Tibial nerve (tissue), 4 donors: ENCODE results near the gene B3GALNT2. TPM values are rescaled to one million over a fixed set of nuclear protein-coding genes. Genes with fewer than 3 reads are reported as not detected.
"Not testable (repeated sequence)": the region's sequence is repeated elsewhere in the genome, so short reads cannot be mapped to it uniquely, and the experiment has no call there.

Experiments
- DNase-seq, 2 donors: peaks; one replicate each; pipeline ENCODE4 v3.0.0-alpha.2; 2019; ENCODE audit warnings: low spot score in 2 of 2
- H3K27ac ChIP-seq, 4 donors: fragments of 200-600 bp; sonication (generic) in 3 of 4; one replicate each; pipeline ENCODE4 v1.5.1; 2017 to 2019; ENCODE audit warnings: mild to moderate bottlenecking in 1 of 4
- H3K27me3 ChIP-seq, 2 donors: fragments of 200-600 bp; sonication (generic) in 1 of 2; one replicate each; pipeline versions ENCODE4 v1.5.1 to v1.6.0; 2017 to 2019
- H3K36me3 ChIP-seq, 3 donors: fragments of 200-600 bp; sonication (generic); one replicate each; pipeline ENCODE4 v1.5.1; 2018 to 2019
- H3K4me1 ChIP-seq, 4 donors: fragments of 200-600 bp; sonication (generic) in 3 of 4; one replicate each; pipeline ENCODE4 v1.5.1; 2017 to 2019
- H3K4me3 ChIP-seq, 4 donors: fragments of 200-600 bp; sonication (generic) in 3 of 4; one replicate each; pipeline ENCODE4 v1.5.1; 2017 to 2019; ENCODE audit warnings: mild to moderate bottlenecking in 1 of 4, moderate library complexity in 1 of 4
- H3K9me3 ChIP-seq, 4 donors: fragments of 200-600 bp; sonication (generic) in 3 of 4; one replicate each; pipeline ENCODE4 v1.5.1; 2017 to 2019
- CTCF ChIP-seq, 5 experiments: fragments of 200-600 bp in 3 of 5; fragments of 450-650 bp in 2 of 5; sonication (generic) in 3 of 5; IDR thresholded peaks; one replicate each; pipeline ENCODE4 v1.5.1; 2016 to 2019; ENCODE audit warnings: antibody characterized with exemption in 5 of 5, mild to moderate bottlenecking in 3 of 5, moderate library complexity in 2 of 5
- EP300 ChIP-seq, 2 donors: sonication (generic); formaldehyde crosslinking; IDR thresholded peaks; one replicate each; pipeline ENCODE4 v1.6.1; 2017; ENCODE audit warnings: antibody characterized with exemption in 2 of 2, mild to moderate bottlenecking in 1 of 2
- POLR2A ChIP-seq, 2 donors: fragments of 450-650 bp; IDR thresholded peaks; one replicate each; pipeline ENCODE4 v1.6.1; 2017; ENCODE audit warnings: antibody characterized with exemption in 2 of 2, mild to moderate bottlenecking in 2 of 2, moderate library complexity in 2 of 2
- WGBS, 2 donors: methylation state at CpG; one replicate each; pipeline ENCODE4 v1.1.5; 2018; 5-methylcytosine and 5-hydroxymethylcytosine counted together
- total RNA-seq, 4 donors: library from RNA; depleted of rRNA; stranded (reverse); fragments of >200 nt; gene quantifications; one replicate each; pipeline ENCODE4 v1.1.0, GENCODE V29; 2016

B3GALNT2 gene
- total RNA-seq, 4 donors from 2014 or later = 17.0 to 27.3 (median 18.1) TPM

GRCh38 chr1:235483090-235483489 is 21.2 kb downstream of the B3GALNT2 start:
- TF ChIP-seq POLR2A (IDR thresholded peaks at IDR 0.05) (no peak), EP300 (IDR thresholded peaks at IDR 0.05) (no peak), CTCF (IDR thresholded peaks at IDR 0.05) (no peak)
- 95 to 97% methylated on average over 5 of the region's 5 CpGs for WGBS, 2 donors
- no peaks in the 10 kb centered on the region for H3K27me3 ChIP-seq
- peaks cover 0 to 55% (median 6%) of the 10 kb centered on the region in 3 donors for H3K36me3 ChIP-seq
- H3K27ac ChIP-seq = no peak overlapping the region
- no peaks in the 10 kb centered on the region for H3K9me3 ChIP-seq
- DNase-seq = no peak
- H3K4me3 ChIP-seq = no peak overlapping the region
- H3K4me1 ChIP-seq = no peaks in the 10 kb centered on the region

- Histone ChIP-seq H3K9me3 (no peaks in the 10 kb centered on the region), H3K27ac (no peak overlapping the region), H3K36me3 (peaks cover 0 to 51% (median 0%) of the 10 kb centered on the region in 3 donors), H3K4me1 (no peaks in the 10 kb centered on the region), H3K4me3 (no peak overlapping the region), H3K27me3 (no peaks in the 10 kb centered on the region)
- no peak for DNase-seq
- WGBS, 2 donors = 86 to 89% methylated on average over 1 of the region's 1 CpG
- TF ChIP-seq POLR2A (IDR thresholded peaks at IDR 0.05) (no peak), EP300 (IDR thresholded peaks at IDR 0.05) (no peak), CTCF (IDR thresholded peaks at IDR 0.05) (no peak)
Observed at GRCh38 chr1:235473806-235474205, 30.4 kb downstream of the B3GALNT2 start.

GRCh38 chr1:235470741-235471439 is 33.4 kb downstream of the B3GALNT2 start:
- no peaks in the 10 kb centered on the region for H3K4me1 ChIP-seq
- no peak for DNase-seq
- no peak overlapping the region for H3K4me3 ChIP-seq
- TF ChIP-seq CTCF (IDR thresholded peaks at IDR 0.05) (no peak), EP300 (IDR thresholded peaks at IDR 0.05) (no peak), POLR2A (IDR thresholded peaks at IDR 0.05) (no peak)
- 77 to 81% methylated on average over 6 of the region's 6 CpGs for WGBS, 2 donors
- no peak overlapping the region for H3K27ac ChIP-seq
- no peaks in the 10 kb centered on the region for H3K9me3 ChIP-seq
- H3K27me3 ChIP-seq = no peaks in the 10 kb centered on the region
- peaks cover 0 to 33% (median 0%) of the 10 kb centered on the region in 3 donors for H3K36me3 ChIP-seq

GRCh38 chr1:235469897-235470296 is 34.4 kb downstream of the B3GALNT2 start:
- not testable (repeated sequence) for H3K4me1 ChIP-seq, H3K27me3 ChIP-seq, H3K9me3 ChIP-seq, H3K4me3 ChIP-seq, H3K27ac ChIP-seq, DNase-seq
- peaks cover 0 to 41% (median 0%) of the 10 kb centered on the region in 3 donors for H3K36me3 ChIP-seq
- WGBS, 2 donors = 96 to 98% methylated on average over 2 of the region's 2 CpGs

- no peak overlapping the region for H3K4me3 ChIP-seq
- TF ChIP-seq EP300 (IDR thresholded peaks at IDR 0.05) (no peak), CTCF (IDR thresholded peaks at IDR 0.05) (no peak), POLR2A (IDR thresholded peaks at IDR 0.05) (no peak)
- 87 to 90% methylated on average over 4 of the region's 4 CpGs for WGBS, 2 donors
- no peaks in the 10 kb centered on the region for H3K27me3 ChIP-seq
- H3K4me1 ChIP-seq = no peaks in the 10 kb centered on the region
- no peaks in the 10 kb centered on the region for H3K9me3 ChIP-seq
- peaks cover 0 to 50% (median 0%) of the 10 kb centered on the region in 3 donors for H3K36me3 ChIP-seq
- DNase-seq = no peak
- H3K27ac ChIP-seq = no peak overlapping the region
Observed at GRCh38 chr1:235468970-235469369, 35.3 kb downstream of the B3GALNT2 start.
